HCT116 (cell line): ENCODE results near the gene SLC1A1. TPM values are rescaled to one million over a fixed set of nuclear protein-coding genes. Genes with fewer than 3 reads are reported as not detected.

Experiments
- ATAC-seq: fragments of 200-7000 bp; cut with Tn5 transposase; 2 replicates; pipeline ENCODE4 v1.9.1; 2020; ENCODE audit warnings: mild to moderate bottlenecking, moderate library complexity
- BruUV-seq: library from RNA; stranded (reverse); fragments of 400-500 nt; replicated peaks from 2 replicates; lab custom pipeline; 2021; lab: Mats Ljungman, UMichigan
- CTCF ChIA-PET: fragments of 300-600 bp; sonication (Branson Sonifier 250); formaldehyde crosslinking; loops from one replicate; lab custom pipeline; 2021; ENCODE audit warnings: antibody characterized with exemption; lab: Charles Lee
- POLR2A ChIA-PET: fragments of 300-600, 350-600 bp; sonication (Branson Sonifier 250); formaldehyde crosslinking; loops from one replicate; lab custom pipeline; 2021; ENCODE audit warnings: antibody characterized with exemption; lab: Charles Lee
- RAD21 ChIA-PET, 2 experiments: fragments of 300-600 bp; sonication (Branson Sonifier 250); formaldehyde crosslinking; loops; one replicate each; lab custom pipeline; 2023; ENCODE audit warnings: low total read pairs in 2 of 2; ENCODE audit not compliant: uncharacterized antibody in 2 of 2, unreplicated experiment in 2 of 2, low non-redundant PET in 1 of 2; lab: Charles Lee
- DNase-seq: peaks from one replicate; pipeline ENCODE4 v3.0.0-alpha.2; 2010; ENCODE audit warnings: low read depth, low spot score
- H2AFZ ChIP-seq: fragments of 200-600 bp; shearing (Covaris generic), sonication (generic); 2 replicates; pipeline ENCODE4 v1.6.1; 2017; ENCODE audit warnings: low read depth, mixed run types, mixed read lengths, antibody characterized with exemption, low read length; ENCODE audit not compliant: poor library complexity, severe bottlenecking
- H3K27ac ChIP-seq: 2 replicates; pipeline ENCODE4 v1.5.1; 2012; ENCODE audit warnings: low read depth, low read length
- H3K27me3 ChIP-seq: fragments of 200-600 bp; sonication (generic); 2 replicates; pipeline ENCODE4 v1.6.1; 2016; ENCODE audit warnings: mixed run types, low read length, mixed read lengths; ENCODE audit not compliant: insufficient read depth
- H3K36me3 ChIP-seq, 2 experiments: fragments of 200-500 bp in 1 of 2; fragments of 200-600 bp in 1 of 2; sonication (Bioruptor generic) in 1 of 2; sonication (generic) in 1 of 2; 2 replicates each; pipeline versions ENCODE4 v1.5.1 to v1.6.1; 2014 to 2016; ENCODE audit warnings: low read length in 2 of 2, inconsistent platforms in 1 of 2, mixed read lengths in 1 of 2, mixed run types in 1 of 2; ENCODE audit not compliant: insufficient read depth in 2 of 2, control insufficient read depth in 1 of 2
- H3K4me1 ChIP-seq, 2 experiments: fragments of 200-600 bp in 1 of 2; sonication (generic) in 1 of 2; 2 replicates each; pipeline versions ENCODE4 v1.5.1 to v1.6.1; 2012 to 2017; ENCODE audit warnings: low read length in 2 of 2, inconsistent platforms in 1 of 2, mild to moderate bottlenecking in 1 of 2, mixed read lengths in 1 of 2, mixed run types in 1 of 2, moderate library complexity in 1 of 2; ENCODE audit not compliant: insufficient read depth in 2 of 2, control insufficient read depth in 1 of 2
- H3K4me2 ChIP-seq: fragments of 200-600 bp; sonication (generic); 2 replicates; pipeline ENCODE4 v1.6.1; 2017; ENCODE audit warnings: mixed run types, low read length, mixed read lengths
- H3K4me3 ChIP-seq, 2 experiments: fragments of 200-600 bp in 1 of 2; sonication (generic) in 1 of 2; replicated peaks in 1 of 2; 2 replicates each; pipeline ENCODE4 v1.5.1; 2011 to 2016; ENCODE audit warnings: low read length in 2 of 2, control low read depth in 1 of 2, low read depth in 1 of 2, mild to moderate bottlenecking in 1 of 2, mixed read lengths in 1 of 2, mixed run types in 1 of 2
- H3K79me2 ChIP-seq: fragments of 200-600 bp; sonication (generic); 2 replicates; pipeline ENCODE4 v1.6.1; 2017; ENCODE audit warnings: mild to moderate bottlenecking, mixed run types, low read length, moderate library complexity, mixed read lengths; ENCODE audit not compliant: insufficient read depth
- H3K9ac ChIP-seq: fragments of 200-600 bp; sonication (generic); 2 replicates; pipeline ENCODE4 v1.6.1; 2016; ENCODE audit warnings: low read length, mixed read lengths
- H3K9me2 ChIP-seq: fragments of 200-600 bp; sonication (generic), shearing (Covaris generic); 2 replicates; pipeline ENCODE4 v1.6.1; 2017; ENCODE audit warnings: mixed run types, mild to moderate bottlenecking, moderate library complexity; ENCODE audit not compliant: insufficient read depth
- H3K9me3 ChIP-seq, 2 experiments: fragments of 200-500 bp in 1 of 2; fragments of 200-600 bp in 1 of 2; sonication (Bioruptor generic) in 1 of 2; sonication (generic) in 1 of 2; 2 replicates each; pipeline ENCODE4 v1.6.1; 2014 to 2017; ENCODE audit warnings: low read length in 2 of 2, mixed read lengths in 2 of 2, inconsistent platforms in 1 of 2, low read depth in 1 of 2, mild to moderate bottlenecking in 1 of 2, mixed run types in 1 of 2, moderate library complexity in 1 of 2; ENCODE audit not compliant: control insufficient read depth in 1 of 2, insufficient read depth in 1 of 2
- H4K20me1 ChIP-seq: fragments of 200-600 bp; sonication (generic), shearing (Covaris generic); 2 replicates; pipeline ENCODE4 v1.6.1; 2017; ENCODE audit warnings: mixed run types, mild to moderate bottlenecking, moderate library complexity; ENCODE audit not compliant: insufficient read depth
- ATF3 ChIP-seq: IDR thresholded peaks from 2 replicates; pipeline ENCODE4 v1.6.1; 2012
- CBX3 ChIP-seq: IDR thresholded peaks from 2 replicates; pipeline ENCODE4 v1.6.1; 2012; ENCODE audit warnings: low read depth
- CEBPB ChIP-seq: IDR thresholded peaks from 2 replicates; pipeline ENCODE4 v1.6.1; 2012; ENCODE audit warnings: low read depth
- EGR1 ChIP-seq: IDR thresholded peaks from 2 replicates; pipeline ENCODE4 v1.6.1; 2012; ENCODE audit warnings: low read depth
- ELF1 ChIP-seq: IDR thresholded peaks from 2 replicates; pipeline ENCODE4 v1.6.1; 2012; ENCODE audit warnings: low read depth, borderline replicate concordance
- EZH2phosphoT487 ChIP-seq: fragments of 200-600 bp; IDR thresholded peaks from 2 replicates; pipeline ENCODE4 v1.6.1; 2018; ENCODE audit warnings: antibody characterized with exemption, borderline replicate concordance
- FOSL1 ChIP-seq: IDR thresholded peaks from 2 replicates; pipeline ENCODE4 v1.6.1; 2012; ENCODE audit warnings: low read depth
- JUND ChIP-seq: IDR thresholded peaks from 2 replicates; pipeline ENCODE4 v1.6.1; 2012
- POLR2A ChIP-seq: IDR thresholded peaks from 2 replicates; pipeline ENCODE4 v1.7.0; 2011; ENCODE audit warnings: borderline replicate concordance; ENCODE audit not compliant: insufficient read depth, insufficient read length; ENCODE audit errors: extremely low read depth
- POLR2AphosphoS5 ChIP-seq: IDR thresholded peaks from 2 replicates; pipeline ENCODE4 v1.6.1; 2011; ENCODE audit warnings: mild to moderate bottlenecking, low read depth, low read length, moderate library complexity
- RAD21 ChIP-seq: IDR thresholded peaks from 2 replicates; pipeline ENCODE4 v1.6.1; 2012; ENCODE audit warnings: low read depth, mild to moderate bottlenecking
- SIN3A ChIP-seq: IDR thresholded peaks from 2 replicates; pipeline ENCODE4 v1.6.1; 2012; ENCODE audit warnings: low read depth
- SP1 ChIP-seq: IDR thresholded peaks from 2 replicates; pipeline ENCODE4 v1.6.1; 2012; ENCODE audit warnings: low read depth
- YY1 ChIP-seq: IDR thresholded peaks from 2 replicates; pipeline ENCODE4 v1.6.1; 2011; ENCODE audit warnings: low read length, low read depth, moderate library complexity, mild to moderate bottlenecking; ENCODE audit not compliant: insufficient replicate concordance; ENCODE audit errors: extremely low read depth
- ZBTB33 ChIP-seq: IDR thresholded peaks from 2 replicates; pipeline ENCODE4 v1.6.1; 2011; ENCODE audit warnings: mild to moderate bottlenecking, low read length, moderate library complexity; ENCODE audit not compliant: insufficient replicate concordance; ENCODE audit errors: extremely low read depth
- ZFX ChIP-seq: fragments of 450-650 bp; IDR thresholded peaks from 2 replicates; pipeline ENCODE4 v1.6.1; 2017
- ZNF274 ChIP-seq: fragments of 200-500 bp; sonication (Bioruptor generic); IDR thresholded peaks from 2 replicates; pipeline ENCODE4 v1.6.1; 2014; ENCODE audit warnings: mild to moderate bottlenecking, low read depth, low read length, inconsistent platforms
- intact Hi-C: fragments of 100-400 bp; cut with micrococcal nuclease; formaldehyde crosslinking; loops from 2 replicates; pipeline ENCODE4 v1.10.0; 2022
- total RNA-seq: library from RNA; stranded (reverse); gene quantifications from one replicate; pipeline ENCODE4 v1.2.1, GENCODE V29; 2021; ENCODE audit not compliant: unreplicated experiment
- TF ChIP-seq, protein P1 (sequence below): IDR thresholded peaks from 2 replicates; pipeline ENCODE4 v1.6.1; 2012; ENCODE audit warnings: low read depth
- TF ChIP-seq, protein P2 (sequence below): IDR thresholded peaks from 2 replicates; pipeline ENCODE4 v1.6.1; 2012
- TF ChIP-seq, protein P3 (sequence below), 3 experiments: fragments of 200-600 bp in 1 of 3; sonication (generic) in 1 of 3; IDR thresholded peaks in 2 of 3; conservative IDR thresholded peaks in 1 of 3; 2 replicates each; pipeline ENCODE4 v1.5.1; 2012 to 2017; ENCODE audit warnings: low read depth in 2 of 3, low read length in 2 of 3, antibody characterized with exemption in 1 of 3, borderline replicate concordance in 1 of 3, control low read depth in 1 of 3, mild to moderate bottlenecking in 1 of 3, mixed read lengths in 1 of 3, mixed run types in 1 of 3, moderate library complexity in 1 of 3; ENCODE audit not compliant: insufficient read depth in 1 of 3

Gene SLC1A1
- total RNA-seq, 1 experiment from 2014 or later: 6.8 TPM

DNA sequence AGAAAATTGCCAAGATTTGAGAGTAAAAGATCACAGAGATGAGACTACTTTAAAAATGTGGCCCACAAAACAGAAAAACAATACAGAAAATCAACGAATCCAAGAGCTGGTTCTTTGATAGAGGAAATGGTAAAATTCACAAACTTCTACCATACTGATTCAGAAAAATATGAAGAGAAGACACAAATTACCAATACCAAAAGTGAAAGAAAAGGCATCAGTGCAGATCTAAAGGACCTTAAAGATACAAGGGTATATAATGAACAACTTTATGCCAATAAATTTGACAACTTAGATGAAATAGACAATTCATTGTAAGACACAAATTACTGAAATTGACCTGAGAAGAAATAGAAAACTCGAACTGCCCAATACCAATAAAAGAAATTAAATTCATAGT lies 24.4 kb upstream of the SLC1A1 start:
- no peak overlapping the region for H2AFZ ChIP-seq
- H3K36me3 ChIP-seq: no peaks in the 10 kb centered on the region
- no peaks in the 10 kb centered on the region for H4K20me1 ChIP-seq
- BruUV-seq: no TSS peak
- no peak overlapping the region for H3K4me3 ChIP-seq
- no peak for DNase-seq
- POLR2A ChIA-PET: no interaction called here
- H3K4me1 ChIP-seq: no peaks in the 10 kb centered on the region
- ATAC-seq: no peak
- TF ChIP-seq SIN3A: no peak
- no peak for TF ChIP-seq ATF3
- TF ChIP-seq CEBPB: no peak
- TF ChIP-seq POLR2A: no peak
- TF ChIP-seq ZFX: no peak
- TF ChIP-seq FOSL1: no peak
- no peak for TF ChIP-seq ELF1
- no peak for TF ChIP-seq RAD21
- TF ChIP-seq EZH2phosphoT487: no peak
- no peak for TF ChIP-seq ZBTB33
- TF ChIP-seq, protein P1, sequence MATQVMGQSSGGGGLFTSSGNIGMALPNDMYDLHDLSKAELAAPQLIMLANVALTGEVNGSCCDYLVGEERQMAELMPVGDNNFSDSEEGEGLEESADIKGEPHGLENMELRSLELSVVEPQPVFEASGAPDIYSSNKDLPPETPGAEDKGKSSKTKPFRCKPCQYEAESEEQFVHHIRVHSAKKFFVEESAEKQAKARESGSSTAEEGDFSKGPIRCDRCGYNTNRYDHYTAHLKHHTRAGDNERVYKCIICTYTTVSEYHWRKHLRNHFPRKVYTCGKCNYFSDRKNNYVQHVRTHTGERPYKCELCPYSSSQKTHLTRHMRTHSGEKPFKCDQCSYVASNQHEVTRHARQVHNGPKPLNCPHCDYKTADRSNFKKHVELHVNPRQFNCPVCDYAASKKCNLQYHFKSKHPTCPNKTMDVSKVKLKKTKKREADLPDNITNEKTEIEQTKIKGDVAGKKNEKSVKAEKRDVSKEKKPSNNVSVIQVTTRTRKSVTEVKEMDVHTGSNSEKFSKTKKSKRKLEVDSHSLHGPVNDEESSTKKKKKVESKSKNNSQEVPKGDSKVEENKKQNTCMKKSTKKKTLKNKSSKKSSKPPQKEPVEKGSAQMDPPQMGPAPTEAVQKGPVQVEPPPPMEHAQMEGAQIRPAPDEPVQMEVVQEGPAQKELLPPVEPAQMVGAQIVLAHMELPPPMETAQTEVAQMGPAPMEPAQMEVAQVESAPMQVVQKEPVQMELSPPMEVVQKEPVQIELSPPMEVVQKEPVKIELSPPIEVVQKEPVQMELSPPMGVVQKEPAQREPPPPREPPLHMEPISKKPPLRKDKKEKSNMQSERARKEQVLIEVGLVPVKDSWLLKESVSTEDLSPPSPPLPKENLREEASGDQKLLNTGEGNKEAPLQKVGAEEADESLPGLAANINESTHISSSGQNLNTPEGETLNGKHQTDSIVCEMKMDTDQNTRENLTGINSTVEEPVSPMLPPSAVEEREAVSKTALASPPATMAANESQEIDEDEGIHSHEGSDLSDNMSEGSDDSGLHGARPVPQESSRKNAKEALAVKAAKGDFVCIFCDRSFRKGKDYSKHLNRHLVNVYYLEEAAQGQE: no peak
- TF ChIP-seq JUND: no peak
- TF ChIP-seq, protein P2, sequence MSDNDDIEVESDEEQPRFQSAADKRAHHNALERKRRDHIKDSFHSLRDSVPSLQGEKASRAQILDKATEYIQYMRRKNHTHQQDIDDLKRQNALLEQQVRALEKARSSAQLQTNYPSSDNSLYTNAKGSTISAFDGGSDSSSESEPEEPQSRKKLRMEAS: no peak
- no peak for TF ChIP-seq SP1
- no peak for TF ChIP-seq EGR1
- no peak for TF ChIP-seq ZNF274
- no peak for TF ChIP-seq CBX3
- TF ChIP-seq, protein P3, sequence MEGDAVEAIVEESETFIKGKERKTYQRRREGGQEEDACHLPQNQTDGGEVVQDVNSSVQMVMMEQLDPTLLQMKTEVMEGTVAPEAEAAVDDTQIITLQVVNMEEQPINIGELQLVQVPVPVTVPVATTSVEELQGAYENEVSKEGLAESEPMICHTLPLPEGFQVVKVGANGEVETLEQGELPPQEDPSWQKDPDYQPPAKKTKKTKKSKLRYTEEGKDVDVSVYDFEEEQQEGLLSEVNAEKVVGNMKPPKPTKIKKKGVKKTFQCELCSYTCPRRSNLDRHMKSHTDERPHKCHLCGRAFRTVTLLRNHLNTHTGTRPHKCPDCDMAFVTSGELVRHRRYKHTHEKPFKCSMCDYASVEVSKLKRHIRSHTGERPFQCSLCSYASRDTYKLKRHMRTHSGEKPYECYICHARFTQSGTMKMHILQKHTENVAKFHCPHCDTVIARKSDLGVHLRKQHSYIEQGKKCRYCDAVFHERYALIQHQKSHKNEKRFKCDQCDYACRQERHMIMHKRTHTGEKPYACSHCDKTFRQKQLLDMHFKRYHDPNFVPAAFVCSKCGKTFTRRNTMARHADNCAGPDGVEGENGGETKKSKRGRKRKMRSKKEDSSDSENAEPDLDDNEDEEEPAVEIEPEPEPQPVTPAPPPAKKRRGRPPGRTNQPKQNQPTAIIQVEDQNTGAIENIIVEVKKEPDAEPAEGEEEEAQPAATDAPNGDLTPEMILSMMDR (IDR thresholded peaks at IDR 0.05 in 2 of 3, conservative IDR thresholded peaks at IDR 0.05 in 1 of 3; ENCODE audit: borderline replicate concordance in 1 of 3, insufficient read depth in 1 of 3, low read depth in 2 of 3, low read length in 2 of 3): no peak
- TF ChIP-seq YY1: no peak
- no peak for TF ChIP-seq POLR2AphosphoS5
- H3K9me3 ChIP-seq: no peaks in the 10 kb centered on the region
- H3K4me2 ChIP-seq: no peak overlapping the region
- no peaks in the 10 kb centered on the region for H3K79me2 ChIP-seq
- intact Hi-C loops: no loop called here
- no peak overlapping the region for H3K27ac ChIP-seq
- RAD21 ChIA-PET: no interaction called here
- CTCF ChIA-PET: no interaction called here
- H3K9ac ChIP-seq: no peak overlapping the region
- no peaks in the 10 kb centered on the region for H3K27me3 ChIP-seq
- no peaks in the 10 kb centered on the region for H3K9me2 ChIP-seq
